Measurements from ENCODE around the gene CTXND1.

GRCh38 chr15:80242132-80242769 is 9.8 kb downstream of the CTXND1 start:
- TF ChIP-seq CTCF (IDR thresholded peaks at IDR 0.05): no peak
- TF ChIP-seq POLR2A (IDR thresholded peaks at IDR 0.05): no peak
- TF ChIP-seq EP300 (IDR thresholded peaks at IDR 0.05): no peak
